Thymus (tissue), 11 donors: ENCODE measurements around the gene DUS3L. TPM values are rescaled to one million over a fixed set of nuclear protein-coding genes. Genes with fewer than 3 reads are reported as not detected.

Source experiments
- DNase-seq, 9 donors: peaks; one replicate each; pipeline ENCODE4 v3.0.0-alpha.2; 2013; ENCODE audit warnings: low spot score in 9 of 9, low read depth in 6 of 9, missing footprints in 1 of 9
- H3K27ac ChIP-seq, 2 donors: one replicate each; pipeline ENCODE4 v1.5.1; 2013; ENCODE audit warnings: control low read depth in 1 of 2, low read depth in 1 of 2, low read length in 1 of 2, mild to moderate bottlenecking in 1 of 2, moderate library complexity in 1 of 2
- H3K27me3 ChIP-seq, 2 donors: one replicate each; pipeline ENCODE4 v1.5.1; 2013; ENCODE audit warnings: low read length in 1 of 2; ENCODE audit not compliant: control insufficient read depth in 2 of 2, insufficient read depth in 1 of 2
- H3K36me3 ChIP-seq, 2 donors: one replicate each; pipeline ENCODE4 v1.5.1; 2013; ENCODE audit warnings: low read length in 1 of 2, mild to moderate bottlenecking in 1 of 2, moderate library complexity in 1 of 2; ENCODE audit not compliant: control insufficient read depth in 2 of 2, insufficient read depth in 2 of 2
- H3K4me1 ChIP-seq, 2 donors: one replicate each; pipeline ENCODE4 v1.5.1; 2013; ENCODE audit warnings: low read length in 2 of 2; ENCODE audit not compliant: control insufficient read depth in 2 of 2, insufficient read depth in 2 of 2
- H3K4me3 ChIP-seq, 2 donors: one replicate each; pipeline ENCODE4 v1.5.1; 2013; ENCODE audit warnings: low read length in 2 of 2, control low read depth in 1 of 2, mild to moderate bottlenecking in 1 of 2
- H3K9me3 ChIP-seq, 2 donors: one replicate each; pipeline ENCODE4 v1.5.1; 2013; ENCODE audit warnings: low read length in 1 of 2, mild to moderate bottlenecking in 1 of 2; ENCODE audit not compliant: control insufficient read depth in 2 of 2, insufficient read depth in 1 of 2
- WGBS: extraction: QIAGEN DNeasy Blood & Tissue Kit; methylation state at CpG from one replicate; pipeline ENCODE4 v1.1.7; 2013; 5-methylcytosine and 5-hydroxymethylcytosine counted together
- polyA plus RNA-seq: library from polyadenylated mRNA; stranded (reverse); fragments of 200-250 nt; gene quantifications from one replicate; pipeline ENCODE4 v1.2.3, GENCODE V29; 2013
- total RNA-seq: library from RNA; stranded (reverse); fragments of 120-200 nt; gene quantifications from one replicate; pipeline ENCODE4 v1.2.4, GENCODE V29; 2013
- donor health status: healthy.

DUS3L gene
- total and polyA plus RNA-seq, 2 donors, result 25.2 to 43.9 TPM

GRCh38 chr19:5742051-5742450, 48.9 kb downstream of the DUS3L start:
- Histone ChIP-seq H3K4me1 (no peaks in the 10 kb centered on the region), H3K27ac (no peak overlapping the region), H3K9me3 (no peaks in the 10 kb centered on the region), H3K27me3 (peaks cover 0 to 2% of the 10 kb centered on the region in 2 donors), H3K36me3 (no peaks in the 10 kb centered on the region), H3K4me3 (no peak overlapping the region)
- DNase-seq, result no peak
- 86% methylated on average over 19 of the region's 19 CpGs for WGBS

DNA sequence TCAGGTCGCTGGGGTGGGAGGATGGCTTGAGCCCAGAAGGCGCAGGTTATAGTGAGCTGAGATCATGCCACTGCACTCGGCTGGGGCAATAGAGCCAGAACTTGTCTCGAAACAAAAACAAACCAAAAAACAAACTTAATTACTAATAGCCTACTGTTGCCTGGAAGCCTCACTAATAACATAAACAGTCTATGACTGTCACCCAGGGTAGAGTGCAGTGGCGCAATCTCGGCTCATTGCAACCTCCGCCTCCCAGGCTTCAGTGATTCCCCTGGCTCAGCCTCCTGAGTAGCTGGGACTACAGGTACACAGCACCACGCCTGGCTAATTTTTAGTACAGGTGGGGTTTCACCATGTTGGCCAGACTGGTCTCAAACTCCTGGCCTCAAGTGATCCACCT, 52.5 kb downstream of the DUS3L start:
- DNase-seq, result no peak
- Histone ChIP-seq H3K4me3 (no peak overlapping the region), H3K36me3 (no peaks in the 10 kb centered on the region), H3K27me3 (no peaks in the 10 kb centered on the region), H3K4me1 (no peaks in the 10 kb centered on the region), H3K27ac (no peak overlapping the region), H3K9me3 (no peaks in the 10 kb centered on the region)
- 90% methylated on average over 8 of the region's 8 CpGs for WGBS

Other genes with a start within 250 kb of the DUS3L start
- gene TINCR, start 223.2 kb downstream of the DUS3L start, total RNA-seq, result 0.19 TPM
- gene TINCR, start 223.2 kb downstream of the DUS3L start, polyA plus RNA-seq, result 0.71 TPM
- gene SAFB2, start 168.4 kb downstream of the DUS3L start, total RNA-seq, result 22.2 TPM
- 60.6 TPM for gene SAFB2, start 168.4 kb downstream of the DUS3L start, polyA plus RNA-seq
- 32.6 TPM for gene SAFB, start 168.1 kb downstream of the DUS3L start, total RNA-seq
- gene SAFB, start 168.1 kb downstream of the DUS3L start, polyA plus RNA-seq, result 73.3 TPM
- gene MICOS13, start 110.6 kb downstream of the DUS3L start, total RNA-seq, result 70.5 TPM
- gene MICOS13, start 110.6 kb downstream of the DUS3L start, polyA plus RNA-seq, result 67.6 TPM
- 4.6 TPM for gene HSD11B1L, start 110.1 kb downstream of the DUS3L start, total RNA-seq
- gene HSD11B1L, start 110.1 kb downstream of the DUS3L start, polyA plus RNA-seq, result 6.5 TPM
- gene RPL36, start 100.9 kb downstream of the DUS3L start, total RNA-seq, result 1,127 TPM
- 1,924 TPM for gene RPL36, start 100.9 kb downstream of the DUS3L start, polyA plus RNA-seq
- 34.3 TPM for gene LONP1, start 71.0 kb downstream of the DUS3L start, total RNA-seq
- 37.7 TPM for gene LONP1, start 71.0 kb downstream of the DUS3L start, polyA plus RNA-seq
- 0.05 TPM for gene CATSPERD, start 70.5 kb downstream of the DUS3L start, total RNA-seq
- gene CATSPERD, start 70.5 kb downstream of the DUS3L start, polyA plus RNA-seq, result 0.05 TPM
- gene PRR22, start 6.4 kb downstream of the DUS3L start, total RNA-seq, result 1.6 TPM
- 13.6 TPM for gene PRR22, start 6.4 kb downstream of the DUS3L start, polyA plus RNA-seq
- 1.7 TPM for gene NRTN, start 13.9 kb upstream of the DUS3L start, total RNA-seq
- 4.0 TPM for gene NRTN, start 13.9 kb upstream of the DUS3L start, polyA plus RNA-seq
- gene FUT6, start 48.5 kb upstream of the DUS3L start, total RNA-seq, result under 0.01 TPM
- gene FUT6, start 48.5 kb upstream of the DUS3L start, polyA plus RNA-seq, result 0.43 TPM
- 0.19 TPM for gene FUT3, start 60.3 kb upstream of the DUS3L start, total RNA-seq
- gene FUT3, start 60.3 kb upstream of the DUS3L start, polyA plus RNA-seq, result 2.9 TPM
- 0.05 TPM for gene FUT5, start 79.4 kb upstream of the DUS3L start, total RNA-seq
- gene FUT5, start 79.4 kb upstream of the DUS3L start, polyA plus RNA-seq, result not detected
- 218 TPM for gene NDUFA11, start 112.6 kb upstream of the DUS3L start, total RNA-seq
- gene NDUFA11, start 112.6 kb upstream of the DUS3L start, polyA plus RNA-seq, result 292 TPM
- gene VMAC, start 113.7 kb upstream of the DUS3L start, total RNA-seq, result 5.9 TPM
- 10.8 TPM for gene VMAC, start 113.7 kb upstream of the DUS3L start, polyA plus RNA-seq
- 6.5 TPM for gene CAPS, start 123.1 kb upstream of the DUS3L start, total RNA-seq
- 70.4 TPM for gene CAPS, start 123.1 kb upstream of the DUS3L start, polyA plus RNA-seq
- 36.7 TPM for gene RANBP3, start 187.0 kb upstream of the DUS3L start, total RNA-seq
- gene RANBP3, start 187.0 kb upstream of the DUS3L start, polyA plus RNA-seq, result 39.0 TPM